Measurements from ENCODE around the gene RAB15.
A peak's percentile ranks its signal among the peaks of the same experiment; 100 is the strongest.

RAB15 gene

GRCh38 chr14:64987438-64987767, 15.3 kb upstream of the RAB15 start:
- DNase-seq: no peak

GRCh38 chr14:64986648-64987437, 14.7 kb upstream of the RAB15 start, which contains the start of gene FNTB:
FNTB (plus strand) TSS chr14:64986895; CDS start chr14:64986954, 59 bp downstream.
- DNase-seq: peak; percentile 97

GRCh38 chr14:64983439-64984310, 11.5 kb upstream of the RAB15 start:
- DNase-seq: peak; percentile 33

DNA sequence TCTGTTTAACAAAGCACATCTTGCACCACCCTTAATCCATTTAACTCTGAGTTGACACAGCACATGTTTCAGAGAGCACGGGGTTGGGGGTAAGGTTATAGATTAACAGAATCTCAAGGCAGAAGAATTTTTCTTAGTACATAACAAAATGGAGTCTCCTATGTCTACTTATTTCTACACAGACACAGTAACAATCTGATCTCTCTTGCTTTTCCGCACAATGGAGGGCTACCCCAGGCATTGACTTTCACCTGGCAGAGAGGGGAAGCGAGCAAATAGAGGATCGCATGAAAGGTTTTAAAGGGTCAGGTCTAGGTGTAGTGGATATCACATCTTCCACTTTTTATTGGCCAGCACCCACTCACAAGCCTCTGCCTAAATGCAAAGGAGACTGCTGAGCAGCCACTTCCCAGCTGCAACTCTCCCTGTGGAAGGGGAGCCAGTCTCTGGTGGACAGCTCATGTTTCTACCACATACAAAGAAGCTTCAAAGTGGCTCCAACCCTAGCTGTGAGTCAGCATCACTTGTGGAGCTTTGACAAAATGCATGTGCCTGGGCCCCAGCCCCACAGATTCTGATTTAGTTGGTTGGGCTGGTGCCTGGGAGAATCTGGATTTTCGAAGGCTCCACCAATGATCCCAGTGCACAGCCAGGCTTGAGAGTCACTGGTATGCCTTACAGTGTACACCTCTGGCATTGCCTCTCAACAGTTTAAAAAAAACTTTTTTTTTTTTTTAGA, 7.4 kb upstream of the RAB15 start:
- no peak for DNase-seq

GRCh38 chr14:64974563-64974962, 2.4 kb upstream of the RAB15 start:
- no peak for DNase-seq

DNA sequence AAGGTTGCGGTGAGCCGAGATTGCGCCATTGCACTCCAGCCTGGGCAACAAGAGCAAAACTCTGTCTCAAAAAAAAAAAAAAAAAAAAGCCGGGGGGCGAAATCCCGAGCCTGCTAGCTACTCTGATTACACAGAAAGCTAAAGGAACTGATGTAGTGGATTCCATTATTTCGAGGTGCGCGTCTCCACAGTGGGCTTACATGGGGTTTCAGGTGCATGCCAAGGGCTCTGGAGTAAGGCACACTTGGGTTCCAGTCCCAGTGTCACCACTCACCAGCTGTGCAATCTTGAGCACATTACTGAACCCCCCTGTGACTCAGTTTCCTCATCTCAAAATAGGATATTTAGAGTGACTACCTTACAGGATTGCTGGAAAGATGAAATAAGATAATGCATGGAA, 1.7 kb upstream of the RAB15 start:
- DNase-seq: no peak

- no peak for DNase-seq
Measured at GRCh38 chr14:64973026-64973442, 898 bp upstream of the RAB15 start.

DNA sequence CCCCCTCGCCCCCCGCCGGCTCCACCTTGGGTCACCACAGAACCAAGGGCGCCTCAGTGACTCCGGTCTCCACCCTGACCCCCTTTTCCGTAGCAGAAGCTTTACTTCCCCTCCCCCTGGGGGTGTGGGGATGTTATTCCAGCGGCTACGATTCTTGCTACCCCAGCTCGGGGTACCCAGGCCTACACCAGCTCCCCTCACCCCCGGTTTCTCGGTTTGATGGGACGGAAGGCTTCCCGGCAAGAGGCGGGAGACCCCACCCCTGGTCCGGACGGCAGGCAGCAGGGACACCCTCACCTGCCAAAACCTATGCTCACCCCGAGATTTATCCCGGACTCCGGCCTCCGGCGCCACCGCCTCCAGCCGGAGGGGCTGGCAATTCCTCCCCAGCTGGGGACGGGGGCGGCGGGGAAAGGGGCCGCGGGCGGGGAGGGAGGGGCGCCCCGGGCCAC, 619 bp downstream of the RAB15 start:
- no peak for DNase-seq

GRCh38 chr14:64970776-64971477, 1.2 kb downstream of the RAB15 start:
- DNase-seq: no peak

DNA sequence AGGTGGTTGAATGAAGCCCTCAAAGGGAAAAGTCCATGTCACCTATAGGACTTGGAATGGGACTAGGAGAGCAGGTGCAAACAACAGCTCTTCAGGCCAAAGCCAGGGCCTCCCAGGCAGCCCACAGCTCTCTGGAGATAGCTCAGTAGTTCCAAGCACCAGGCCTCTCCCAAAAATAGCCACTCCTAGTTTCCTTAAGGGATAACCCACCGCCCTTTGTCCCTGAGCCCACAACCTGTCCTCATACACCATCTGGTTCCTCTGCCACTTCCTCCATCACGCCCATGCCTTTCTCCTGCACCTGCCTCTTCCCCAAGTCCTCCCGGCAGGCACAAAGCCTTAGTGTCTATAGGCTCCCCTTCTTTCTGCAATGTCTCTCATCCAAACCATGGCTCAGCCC, 2.1 kb downstream of the RAB15 start:
- no peak for DNase-seq

DNA sequence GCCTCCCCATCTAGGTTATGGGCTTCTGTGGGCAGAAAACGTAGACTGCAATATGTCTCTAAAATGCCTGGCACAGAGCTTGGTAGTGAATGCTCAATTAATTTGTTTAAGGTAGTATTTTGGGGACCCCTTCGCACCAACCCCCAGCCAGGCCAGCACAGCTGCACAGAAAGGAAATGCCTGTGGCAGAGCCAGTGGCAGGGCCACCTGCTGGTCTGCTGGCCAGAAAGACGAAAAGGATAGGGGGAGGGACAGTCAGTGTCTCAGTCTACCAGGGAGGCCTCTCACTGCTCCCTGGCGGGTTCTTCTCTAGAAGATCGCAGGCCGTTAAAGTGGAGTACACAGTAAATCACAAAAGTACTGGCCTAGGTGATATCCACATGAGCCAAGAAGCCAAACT, 3.5 kb downstream of the RAB15 start:
- DNase-seq: no peak

DNA sequence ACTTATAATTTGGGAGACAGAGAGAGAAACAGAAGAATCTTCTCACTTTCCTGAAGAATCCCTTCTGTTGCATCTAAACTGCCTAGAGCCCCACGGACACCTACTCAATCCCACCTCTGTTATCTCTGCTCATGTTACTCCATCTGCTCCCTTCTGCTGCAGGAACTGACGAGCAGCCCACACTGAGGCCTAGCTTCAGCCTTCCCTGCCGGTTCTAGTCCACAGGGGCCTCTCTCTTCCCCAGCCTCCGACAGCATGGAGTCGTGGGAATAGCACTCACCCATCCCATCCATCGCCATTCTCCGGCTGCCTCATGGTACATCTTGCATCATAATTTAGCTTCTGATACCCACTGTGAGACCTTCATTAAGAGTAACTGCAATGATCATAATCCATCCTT, 4.0 kb downstream of the RAB15 start:
- DNase-seq: no peak

DNA sequence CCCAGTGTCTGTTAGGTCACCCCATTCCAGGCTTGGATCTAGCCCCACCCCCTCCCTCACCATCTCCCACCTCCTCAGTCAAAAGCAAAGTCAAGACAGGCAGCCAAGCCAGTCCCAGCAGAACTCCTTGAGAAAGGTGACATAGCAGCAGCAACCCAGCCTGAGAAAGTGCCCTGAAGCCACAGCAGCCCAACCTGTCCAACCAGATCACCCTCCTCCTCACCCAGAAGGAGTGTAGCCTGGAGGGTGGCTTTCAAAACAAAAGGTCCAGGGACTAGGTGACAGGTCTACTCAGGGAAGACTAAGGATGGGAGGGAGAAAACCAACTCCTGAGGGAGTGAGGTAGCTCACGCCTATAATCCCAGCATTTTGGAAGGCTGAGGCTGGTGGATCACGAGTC, 5.2 kb downstream of the RAB15 start:
- DNase-seq: no peak

DNA sequence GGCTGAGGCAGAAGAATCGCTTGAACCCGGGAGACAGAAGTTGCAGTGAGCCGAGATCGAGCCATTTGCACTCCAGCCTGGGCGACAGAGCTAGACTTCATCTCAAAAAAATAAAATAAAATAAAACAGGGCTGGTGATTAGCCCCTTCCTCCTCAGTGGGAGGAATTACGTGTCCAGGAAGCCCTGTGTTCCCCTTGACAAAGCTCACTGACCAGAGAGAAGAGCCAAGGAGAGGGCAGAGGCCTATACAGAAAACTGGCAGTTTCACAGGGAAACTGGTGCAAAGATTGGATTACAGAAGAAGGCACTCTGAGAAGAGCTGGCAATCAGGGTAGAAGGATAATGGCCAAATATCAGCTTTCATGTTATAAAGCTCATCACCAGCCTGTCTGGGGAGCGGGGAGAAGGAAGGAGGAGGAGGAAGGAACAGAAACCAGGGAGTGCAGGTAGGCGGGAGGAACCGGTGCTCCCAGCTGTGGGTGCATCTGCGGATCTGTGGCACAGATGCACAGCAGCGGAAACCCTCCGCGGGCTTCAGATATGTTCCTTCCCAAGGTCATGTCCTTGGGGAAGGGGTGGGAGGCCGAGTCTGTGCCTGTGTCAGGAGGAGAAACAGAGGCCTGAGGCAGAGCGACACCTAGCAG, 6.7 kb downstream of the RAB15 start:
- no peak for DNase-seq

GRCh38 chr14:64963611-64964010, 8.5 kb downstream of the RAB15 start:
- DNase-seq: no peak

- DNase-seq: no peak
Measured at GRCh38 chr14:64960762-64961276, 11.3 kb downstream of the RAB15 start.

DNA sequence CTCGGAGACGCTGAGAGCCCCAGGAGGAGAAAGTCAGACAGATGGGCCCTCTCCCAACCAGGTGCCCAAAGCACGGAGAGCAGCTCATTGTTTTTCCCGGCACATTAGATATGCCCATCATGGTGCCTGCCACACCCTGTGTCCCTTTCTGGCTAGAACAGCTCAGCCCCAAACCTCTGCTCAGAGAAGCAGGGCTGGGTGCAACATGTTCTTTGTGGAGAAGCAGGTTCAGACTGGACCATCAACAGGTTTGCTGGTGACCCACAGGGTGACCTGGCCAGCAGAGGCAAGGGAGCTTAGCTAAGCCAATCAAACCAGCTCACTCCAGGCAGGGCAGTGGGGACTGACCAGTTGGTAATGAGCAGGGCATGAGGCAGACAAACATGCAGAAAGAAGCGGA, 13.4 kb downstream of the RAB15 start:
- DNase-seq: no peak

GRCh38 chr14:64958201-64958600, 13.9 kb downstream of the RAB15 start:
- no peak for DNase-seq

DNA sequence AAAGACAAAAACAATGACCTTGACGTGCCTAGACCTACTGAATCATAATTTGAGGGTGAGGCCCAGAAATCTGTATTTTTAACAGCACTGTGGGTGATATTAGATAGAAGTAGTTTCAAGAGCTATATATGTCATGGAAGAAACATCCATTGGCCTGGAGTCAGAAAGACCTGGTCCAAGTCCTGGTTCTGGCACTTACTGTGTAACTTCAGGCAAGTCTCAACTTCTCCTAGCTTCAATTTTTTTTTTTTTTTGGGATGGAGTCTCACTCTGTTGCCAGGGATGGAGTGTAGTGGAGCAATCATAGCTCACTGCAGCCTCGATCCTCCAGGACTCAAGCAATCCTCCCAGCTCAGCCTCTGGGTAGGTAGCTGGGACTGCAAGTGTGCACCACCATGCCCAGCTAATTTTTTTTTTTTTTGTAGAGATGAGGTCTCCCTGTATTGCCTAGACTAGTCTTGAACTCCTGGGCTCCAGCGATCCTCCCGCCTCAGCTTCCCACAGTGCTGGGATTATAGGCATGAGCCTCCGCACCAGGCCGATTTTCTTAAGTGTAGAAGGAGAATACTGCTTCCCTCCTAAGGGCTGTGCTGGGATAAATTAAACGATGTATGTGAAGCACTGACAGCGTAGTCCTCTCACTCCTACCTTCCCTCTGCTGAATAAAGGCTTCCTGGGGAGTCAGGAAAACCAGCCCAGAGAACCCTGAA, 15.3 kb downstream of the RAB15 start:
- DNase-seq: no peak

GRCh38 chr14:64955297-64955696, 16.8 kb downstream of the RAB15 start:
- DNase-seq: no peak

- no peak for DNase-seq
Measured at GRCh38 chr14:64954491-64955240, 17.5 kb downstream of the RAB15 start.
